ENCODE measurements around the gene ZNF614. TPM values are rescaled to one million over a fixed set of nuclear protein-coding genes. Genes with fewer than 3 reads are reported as not detected.
"Not testable (repeated sequence)": the region's sequence is repeated elsewhere in the genome, so short reads cannot be mapped to it uniquely, and the experiment has no call there.

Gene ZNF614
- total and polyA plus RNA-seq, 7 donors, result 3.3 to 7.7 (median 4.3) TPM

GRCh38 chr19:51980116-51980736, 48.0 kb downstream of the ZNF614 start:
- H3K27ac ChIP-seq, result no peak overlapping the region
- H3K4me3 ChIP-seq, result no peak overlapping the region
- WGBS, 3 donors, result 94 to 96% (median 95%) methylated on average over 6 of the region's 6 CpGs
- peaks cover 64% of the 10 kb centered on the region for H3K9me3 ChIP-seq
- H3K27me3 ChIP-seq (ENCODE audit: insufficient read depth in 3 of 3, low read length in 2 of 3), result no peaks in the 10 kb centered on the region
- intact Hi-C loops (cut with DNase I), result loop anchor here in 1 of 2 donors (10.0 kb wide), 1 partner anchor 75 kb away; the partner anchor contains the start of gene ZNF649
- ATAC-seq (no peak), DNase-seq (no peak)
- peaks cover 2% of the 10 kb centered on the region for H3K4me1 ChIP-seq
- peaks cover 7 to 9% of the 10 kb centered on the region in 2 donors for H3K36me3 ChIP-seq (ENCODE audit: insufficient read depth in 1 of 2, low read depth in 1 of 2)
- no peak for TF ChIP-seq CTCF (IDR thresholded peaks at IDR 0.05)

- Histone ChIP-seq H3K27me3 (ENCODE audit: insufficient read depth in 3 of 3, low read length in 2 of 3) (no peaks in the 10 kb centered on the region), H3K9me3 (peaks cover 65% of the 10 kb centered on the region), H3K27ac (no peak overlapping the region), H3K4me3 (no peak overlapping the region), H3K36me3 (ENCODE audit: insufficient read depth in 1 of 2, low read depth in 1 of 2) (peaks cover 15 to 18% of the 10 kb centered on the region in 2 donors), H3K4me1 (no peaks in the 10 kb centered on the region)
- ATAC-seq (no peak), DNase-seq (no peak)
- no peak for TF ChIP-seq CTCF (IDR thresholded peaks at IDR 0.05)
- 97 to 99% (median 98%) methylated on average over 4 of the region's 4 CpGs for WGBS, 3 donors
- intact Hi-C loops (cut with DNase I), result no loop called here
Measured at GRCh38 chr19:51978882-51979281, 49.3 kb downstream of the ZNF614 start.

- DNase-seq, result no peak
- Histone ChIP-seq H3K9me3 (peaks cover 78% of the 10 kb centered on the region), H3K36me3 (ENCODE audit: insufficient read depth in 1 of 2, low read depth in 1 of 2) (peaks cover 22 to 34% of the 10 kb centered on the region in 2 donors), H3K4me1 (no peaks in the 10 kb centered on the region), H3K27ac (no peak overlapping the region), H3K27me3 (ENCODE audit: insufficient read depth in 3 of 3, low read length in 2 of 3) (no peaks in the 10 kb centered on the region), H3K4me3 (no peak overlapping the region)
- WGBS, 3 donors, result 80 to 89% (median 89%) methylated on average over 7 of the region's 7 CpGs
- no peak for TF ChIP-seq CTCF (IDR thresholded peaks at IDR 0.05)
- intact Hi-C loops (cut with DNase I), result no loop called here
- ATAC-seq, result no peak
Measured at GRCh38 chr19:51977346-51977745, 50.8 kb downstream of the ZNF614 start.

- H3K27ac ChIP-seq, result no peak overlapping the region
- peaks cover 25 to 39% of the 10 kb centered on the region in 2 donors for H3K36me3 ChIP-seq (ENCODE audit: insufficient read depth in 1 of 2, low read depth in 1 of 2)
Measured at GRCh38 chr19:51976852-51977251, 51.3 kb downstream of the ZNF614 start.

GRCh38 chr19:51975787-51976186, 52.4 kb downstream of the ZNF614 start:
- H3K4me1 ChIP-seq; intact Hi-C loops (cut with DNase I); ATAC-seq; H3K27ac ChIP-seq; H3K27me3 ChIP-seq (ENCODE audit: insufficient read depth in 3 of 3, low read length in 2 of 3); H3K4me3 ChIP-seq; DNase-seq: not testable (repeated sequence)
- Histone ChIP-seq H3K9me3 (peaks cover 92% of the 10 kb centered on the region), H3K36me3 (ENCODE audit: insufficient read depth in 1 of 2, low read depth in 1 of 2) (peaks cover 35 to 49% of the 10 kb centered on the region in 2 donors)
- 97 to 98% (median 97%) methylated on average over 14 to 17 of the region's 17 CpGs for WGBS, 3 donors

More at GRCh38 chr19:51976852-51977251, 51.3 kb downstream of the ZNF614 start:
- intact Hi-C loops (cut with DNase I), result no loop called here
- Histone ChIP-seq H3K9me3 (peaks cover 83% of the 10 kb centered on the region), H3K4me3 (no peak overlapping the region), H3K27me3 (ENCODE audit: insufficient read depth in 3 of 3, low read length in 2 of 3) (no peaks in the 10 kb centered on the region), H3K4me1 (no peaks in the 10 kb centered on the region)
- no peak for ATAC-seq
- WGBS, 3 donors, result 93 to 96% (median 95%) methylated on average over 3 of the region's 3 CpGs
- no peak for TF ChIP-seq CTCF (IDR thresholded peaks at IDR 0.05)
- no peak for DNase-seq
